K562 (cell line): ENCODE results near the gene G6PC1. TPM values are rescaled to one million over a fixed set of nuclear protein-coding genes. Genes with fewer than 3 reads are reported as not detected.
A peak's percentile ranks its signal among the peaks of the same experiment; 100 is the strongest.

ENCODE experiments used
- ATAC-seq: fragments of 200-7000 bp; cut with Tn5 transposase; 3 replicates; pipeline ENCODE4 v1.9.1; 2020; ENCODE audit warnings: moderate library complexity
- BruUV-seq: library from RNA; stranded (reverse); fragments of 400-500 nt; replicated peaks from 2 replicates; lab custom pipeline; 2021; lab: Mats Ljungman, UMichigan
- CTCF ChIA-PET: fragments of 300-600 bp; formaldehyde crosslinking; extraction: SDS; loops from one replicate; lab custom pipeline; 2021; ENCODE audit warnings: low intra/inter-chr PET ratio; lab: Yijun Ruan, JAX
- POLR2A ChIA-PET: fragments of 300-600, 350-650 bp; sonication (Branson Sonifier 250); formaldehyde crosslinking; extraction: SDS; loops from one replicate; lab custom pipeline; 2021; ENCODE audit warnings: antibody characterized with exemption, inconsistent platforms; lab: Yijun Ruan, JAX
- DNase-seq, 4 experiments: peaks; one replicate each; pipeline versions ENCODE4 v3.0.0 to v3.0.0-alpha.2; 2011 to 2018; ENCODE audit warnings: low spot score in 3 of 4, mixed read lengths in 3 of 4; ENCODE audit errors: extremely low read depth in 1 of 4
- FAIRE-seq: peaks from 2 replicates; lab custom pipeline; 2011; peaks lifted over from hg19 to GRCh38; lab: Jason Lieb, UNC
- H2AFZ ChIP-seq: 2 replicates; pipeline ENCODE4 v1.6.0; 2011; ENCODE audit warnings: low read depth, low read length, control low read depth, inconsistent platforms
- H3K27ac ChIP-seq: fragments of 200-600 bp; 3 replicates; pipeline ENCODE4 v1.8.0; 2011; ENCODE audit warnings: low read depth, mild to moderate bottlenecking, control low read depth, inconsistent platforms, low read length, moderate library complexity, mixed read lengths; ENCODE audit errors: extremely low read depth
- H3K27me3 ChIP-seq, 2 experiments: fragments of 300-600 bp in 1 of 2; 2 replicates in 1 of 2; 3 replicates in 1 of 2; pipeline versions ENCODE4 v1.6.0 to v1.8.0; 2011; ENCODE audit warnings: inconsistent platforms in 2 of 2, low read length in 2 of 2, mild to moderate bottlenecking in 1 of 2, mixed read lengths in 1 of 2, moderate library complexity in 1 of 2; ENCODE audit not compliant: control insufficient read depth in 2 of 2, insufficient read depth in 2 of 2
- H3K36me3 ChIP-seq: fragments of 300-600 bp; 3 replicates; pipeline ENCODE4 v1.8.0; 2011; ENCODE audit warnings: mild to moderate bottlenecking, low read length, inconsistent platforms; ENCODE audit not compliant: control insufficient read depth, insufficient read depth
- H3K4me1 ChIP-seq, 2 experiments: fragments of 200-600 bp in 1 of 2; replicated peaks in 1 of 2; 2 replicates in 1 of 2; 3 replicates in 1 of 2; pipeline versions ENCODE4 v1.5.1 to v1.8.0; 2011; ENCODE audit warnings: inconsistent platforms in 2 of 2, low read length in 2 of 2, mild to moderate bottlenecking in 1 of 2, mixed read lengths in 1 of 2, moderate library complexity in 1 of 2; ENCODE audit not compliant: control insufficient read depth in 2 of 2, insufficient read depth in 2 of 2
- H3K4me2 ChIP-seq: 2 replicates; pipeline ENCODE4 v1.6.1; 2011; ENCODE audit warnings: low read length, control low read depth, inconsistent platforms, mixed read lengths; ENCODE audit not compliant: insufficient read depth
- H3K4me3 ChIP-seq: fragments of 200-600 bp; sonication (generic), shearing (Covaris generic); 2 replicates; pipeline ENCODE4 v1.5.1; 2016; ENCODE audit warnings: control low read depth, inconsistent platforms
- H3K79me2 ChIP-seq: fragments of 200-600 bp; 3 replicates; pipeline ENCODE4 v1.8.0; 2011; ENCODE audit warnings: low read length, inconsistent platforms; ENCODE audit not compliant: control insufficient read depth, insufficient read depth
- H3K9ac ChIP-seq, 2 experiments: 2 replicates each; pipeline versions ENCODE4 v1.6.0 to v1.6.1; 2011; ENCODE audit warnings: low read depth in 2 of 2, low read length in 2 of 2, control low read depth in 1 of 2, inconsistent platforms in 1 of 2, mild to moderate bottlenecking in 1 of 2, mixed read lengths in 1 of 2; ENCODE audit not compliant: insufficient read depth in 1 of 2
- H3K9me1 ChIP-seq: one replicate; pipeline ENCODE4 v1.6.0; 2011; ENCODE audit warnings: inconsistent platforms, mild to moderate bottlenecking, low read length, moderate library complexity; ENCODE audit not compliant: control insufficient read depth, insufficient read depth
- H3K9me3 ChIP-seq: replicated peaks from 2 replicates; pipeline ENCODE4 v1.5.1; 2011; ENCODE audit warnings: low read depth, low read length, inconsistent platforms; ENCODE audit not compliant: control insufficient read depth, insufficient read depth
- H4K20me1 ChIP-seq: replicated peaks from 2 replicates; pipeline ENCODE4 v1.6.1; 2011; ENCODE audit warnings: low read length, inconsistent platforms, mixed read lengths; ENCODE audit not compliant: control insufficient read depth, insufficient read depth
- IRF1 ChIP-seq: sonication (generic); formaldehyde crosslinking; IDR thresholded peaks from 2 replicates; pipeline ENCODE4 v1.8.0; 2022; ENCODE audit warnings: missing genetic modification reagents, mild to moderate bottlenecking, borderline replicate concordance
- NCOA1 ChIP-seq: fragments of 450-650 bp; IDR thresholded peaks from 2 replicates; pipeline ENCODE4 v1.6.1; 2016; ENCODE audit warnings: low read depth
- PCBP2 ChIP-seq: fragments of 200-400 bp; formaldehyde crosslinking; IDR thresholded peaks from 2 replicates; pipeline ENCODE4 v1.6.1; 2018; ENCODE audit warnings: low read length, low read depth, mild to moderate bottlenecking, moderate library complexity; ENCODE audit not compliant: poor library complexity, severe bottlenecking
- SREBF2 ChIP-seq: sonication (generic); formaldehyde crosslinking; IDR thresholded peaks from 2 replicates; pipeline ENCODE4 v1.4.0; 2020; ENCODE audit warnings: mild to moderate bottlenecking, missing genetic modification reagents
- ZBTB33 ChIP-seq: sonication (generic); formaldehyde crosslinking; IDR thresholded peaks from 2 replicates; pipeline ENCODE4 v1.8.1; 2023; ENCODE audit warnings: mild to moderate bottlenecking, missing genetic modification reagents
- WGBS: fragments of 100-300 bp; shearing (Covaris generic); methylation state at CpG from one replicate; pipeline ENCODE4 v1.1.6; 2016; ENCODE audit warnings: low coverage, mixed read lengths; ENCODE audit not compliant: insufficient coverage; ENCODE audit errors: missing lambda C conversion rate; 5-methylcytosine and 5-hydroxymethylcytosine counted together
- in situ Hi-C: fragments of 300-500 bp; cut with MboI; formaldehyde crosslinking; loops from 4 replicates; pipeline ENCODE4 v1.15.0; 2018; ENCODE audit warnings: inconsistent platforms, mixed read lengths
- intact Hi-C: fragments of 100-400 bp; cut with micrococcal nuclease; formaldehyde crosslinking; loops from 2 replicates; pipeline ENCODE4 v1.14.2; 2022
- polyA plus RNA-seq, 8 experiments: library from polyadenylated mRNA; depleted of rRNA in 4 of 8; stranded (reverse) in 5 of 8; unstranded in 3 of 8; fragments of >200 nt; fragmentation: Nextera tagmentation in 2 of 8; fragmentation: Illumina TruSeq in 1 of 8; extraction: Ambion mirVana in 2 of 8; extraction: Trizol in 1 of 8; gene quantifications; 2 replicates each; pipeline versions ENCODE4 v1.2.1 to v1.2.3, GENCODE V29; 2011 to 2014; ENCODE audit warnings: inconsistent platforms in 1 of 8, missing spikeins in 1 of 8
- total RNA-seq, 7 experiments: library from RNA; depleted of rRNA in 6 of 7; stranded (reverse); fragments of >200 nt in 6 of 7; fragmentation: Illumina TruSeq in 2 of 7; extraction: Trizol in 2 of 7; gene quantifications; 2 replicates each; pipeline versions ENCODE4 v1.2.1 to v1.2.3, GENCODE V29; 2011 to 2021; ENCODE audit warnings: low replicate concordance in 1 of 7

G6PC1 gene
- total and polyA plus RNA-seq, 9 of the 15 experiments (the other 6 are each of a cell fraction or from before 2014, with no cell fraction given): not detected

GRCh38 chr17:42891539-42892152 lies 9.0 kb upstream of the G6PC1 start:
- H3K4me2 ChIP-seq: no peak overlapping the region
- peak overlapping the region in 1 of 2 experiments; percentile 74; a peak in 1 of 4 replicates for H3K9ac ChIP-seq
- no peak overlapping the region for H3K4me3 ChIP-seq
- no peak for DNase-seq
- no peaks in the 10 kb centered on the region for H3K27me3 ChIP-seq
- no peaks in the 10 kb centered on the region for H3K36me3 ChIP-seq
- TF ChIP-seq NCOA1: no peak
- peak; percentile 54; the same call in 1 of the 2 replicates for TF ChIP-seq ZBTB33 (CRISPR knock-in tag)
- TF ChIP-seq SREBF2 (CRISPR knock-in tag): no peak
- no peak for TF ChIP-seq IRF1
- no peak for TF ChIP-seq PCBP2
- ChIA-PET POLR2A (interaction anchor here (1.1 to 1.3 kb wide), 3 partner anchors 11 to 44 kb away, joined by 3 to 4 read pairs (median 3); no protein-coding TSS in a partner anchor), CTCF (no interaction called here)
- 53% methylated on average over 10 of the region's 10 CpGs for WGBS
- no peaks in the 10 kb centered on the region; a peak in 1 of 5 replicates for H3K4me1 ChIP-seq
- H3K79me2 ChIP-seq: no peaks in the 10 kb centered on the region
- peak; percentile 48 for FAIRE-seq
- no peak overlapping the region for H3K27ac ChIP-seq
- H4K20me1 ChIP-seq: no peaks in the 10 kb centered on the region
- no peaks in the 10 kb centered on the region for H3K9me1 ChIP-seq
- peak overlapping the region; percentile 69 for H2AFZ ChIP-seq
- intact Hi-C loops: no loop called here
- no peaks in the 10 kb centered on the region; the same call in 1 of the 2 replicates for H3K9me3 ChIP-seq
- in situ Hi-C loops: no loop called here
- peak; percentile 69 for ATAC-seq
- no TSS peak for BruUV-seq
